ENCODE results near the gene GPR137C.
A peak's percentile ranks its signal among the peaks of the same experiment; 100 is the strongest.

The GPR137C gene, protein sequence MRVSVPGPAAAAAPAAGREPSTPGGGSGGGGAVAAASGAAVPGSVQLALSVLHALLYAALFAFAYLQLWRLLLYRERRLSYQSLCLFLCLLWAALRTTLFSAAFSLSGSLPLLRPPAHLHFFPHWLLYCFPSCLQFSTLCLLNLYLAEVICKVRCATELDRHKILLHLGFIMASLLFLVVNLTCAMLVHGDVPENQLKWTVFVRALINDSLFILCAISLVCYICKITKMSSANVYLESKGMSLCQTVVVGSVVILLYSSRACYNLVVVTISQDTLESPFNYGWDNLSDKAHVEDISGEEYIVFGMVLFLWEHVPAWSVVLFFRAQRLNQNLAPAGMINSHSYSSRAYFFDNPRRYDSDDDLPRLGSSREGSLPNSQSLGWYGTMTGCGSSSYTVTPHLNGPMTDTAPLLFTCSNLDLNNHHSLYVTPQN

GRCh38 chr14:52552063-52552988 lies at the start of gene GPR137C, which contains the start of gene TXNDC16:
Gene GPR137C (plus strand): TSS chr14:52552836. CDS start chr14:52553148, 312 bp downstream.
Gene TXNDC16 (minus strand): TSS chr14:52552505. CDS start chr14:52543557, 8,948 bp downstream.
- Mint-ChIP-seq H3K27ac (peak within 1 kb of the TSS; percentile 81), H3K4me3 (peak within 1 kb of the TSS; percentile 91), H3K4me1 (ENCODE audit: low read depth) (peaks cover 29% of the 10 kb centered on the region), H3K27me3 (ENCODE audit: low read depth) (peaks cover 28% of the 10 kb centered on the region), H3K9me3 (no peaks in the 10 kb centered on the region), H3K36me3 (ENCODE audit: low read depth) (no peaks in the 10 kb centered on the region)

DNA sequence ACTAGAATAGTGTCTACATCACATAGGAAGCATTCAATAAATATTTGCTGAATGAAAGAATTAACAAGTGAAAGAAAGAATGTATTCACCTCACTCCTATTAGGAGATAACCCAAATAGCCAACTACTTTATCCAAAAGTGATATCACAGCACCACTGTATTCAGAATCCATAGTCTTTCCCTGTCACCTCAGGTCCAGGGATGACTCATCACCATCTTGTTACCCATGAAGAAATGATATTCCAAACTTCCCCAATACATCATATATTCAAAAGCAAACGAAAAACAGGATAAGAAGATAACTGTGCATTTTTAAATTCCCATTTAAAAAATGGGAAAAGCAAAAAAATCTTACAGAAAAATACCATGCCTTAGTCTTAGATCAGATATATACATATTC lies 39.4 kb upstream of the GPR137C start:
- Mint-ChIP-seq H3K9me3 (peaks cover 1% of the 10 kb centered on the region), H3K36me3 (ENCODE audit: low read depth) (peaks cover 8% of the 10 kb centered on the region), H3K4me3 (no peak overlapping the region), H3K27me3 (ENCODE audit: low read depth) (no peaks in the 10 kb centered on the region), H3K4me1 (ENCODE audit: low read depth) (no peaks in the 10 kb centered on the region), H3K27ac (no peak overlapping the region)

DNA sequence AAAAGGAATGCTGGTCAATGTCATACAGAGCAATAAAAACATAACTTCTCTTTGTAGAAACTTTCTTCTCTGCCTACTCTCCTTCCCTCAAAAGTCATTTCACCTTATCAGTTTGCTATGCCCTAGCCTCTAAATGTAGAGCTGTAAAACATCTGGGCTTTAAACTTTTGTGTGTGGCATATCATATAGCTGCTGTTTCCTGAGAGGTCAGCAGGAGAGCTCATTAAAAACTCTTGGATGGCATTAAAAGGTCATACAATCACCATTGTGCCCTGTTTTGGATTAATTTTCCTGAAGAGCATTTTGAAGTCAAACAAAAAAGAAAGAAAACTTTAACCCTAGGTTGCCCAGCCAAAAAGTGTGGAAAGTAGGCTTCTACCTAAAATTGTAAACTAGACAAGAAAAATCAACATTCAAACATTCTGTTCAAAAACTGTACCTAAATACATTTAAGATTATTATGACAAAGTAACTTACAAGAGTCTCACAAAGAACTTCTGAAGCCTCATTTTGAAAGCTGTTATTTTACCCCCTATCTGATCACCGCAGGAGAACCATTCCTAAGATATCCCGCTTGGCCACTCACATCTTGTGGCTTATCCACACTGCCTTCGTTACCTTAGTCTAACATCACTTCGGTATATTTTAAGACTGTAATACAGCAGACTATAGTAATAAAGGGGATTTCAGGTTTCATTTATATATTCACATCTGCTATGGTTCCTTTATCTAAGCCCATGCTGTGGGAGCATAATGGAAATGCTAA lies 38.4 kb upstream of the GPR137C start:
- Mint-ChIP-seq H3K4me3 (no peak overlapping the region), H3K9me3 (no peaks in the 10 kb centered on the region), H3K27me3 (ENCODE audit: low read depth) (no peaks in the 10 kb centered on the region), H3K36me3 (ENCODE audit: low read depth) (peaks cover 4% of the 10 kb centered on the region), H3K27ac (no peak overlapping the region), H3K4me1 (ENCODE audit: low read depth) (no peaks in the 10 kb centered on the region)

- H3K27ac Mint-ChIP-seq: no peak overlapping the region
- no peak overlapping the region for H3K4me3 Mint-ChIP-seq
- H3K27me3 Mint-ChIP-seq (ENCODE audit: low read depth): no peaks in the 10 kb centered on the region
- no peaks in the 10 kb centered on the region for H3K4me1 Mint-ChIP-seq (ENCODE audit: low read depth)
- no peaks in the 10 kb centered on the region for H3K9me3 Mint-ChIP-seq
- H3K36me3 Mint-ChIP-seq (ENCODE audit: low read depth): peaks cover 7% of the 10 kb centered on the region
These were observed 30.6 kb upstream of the GPR137C start for GRCh38 chr14:52522033-52522432.

DNA sequence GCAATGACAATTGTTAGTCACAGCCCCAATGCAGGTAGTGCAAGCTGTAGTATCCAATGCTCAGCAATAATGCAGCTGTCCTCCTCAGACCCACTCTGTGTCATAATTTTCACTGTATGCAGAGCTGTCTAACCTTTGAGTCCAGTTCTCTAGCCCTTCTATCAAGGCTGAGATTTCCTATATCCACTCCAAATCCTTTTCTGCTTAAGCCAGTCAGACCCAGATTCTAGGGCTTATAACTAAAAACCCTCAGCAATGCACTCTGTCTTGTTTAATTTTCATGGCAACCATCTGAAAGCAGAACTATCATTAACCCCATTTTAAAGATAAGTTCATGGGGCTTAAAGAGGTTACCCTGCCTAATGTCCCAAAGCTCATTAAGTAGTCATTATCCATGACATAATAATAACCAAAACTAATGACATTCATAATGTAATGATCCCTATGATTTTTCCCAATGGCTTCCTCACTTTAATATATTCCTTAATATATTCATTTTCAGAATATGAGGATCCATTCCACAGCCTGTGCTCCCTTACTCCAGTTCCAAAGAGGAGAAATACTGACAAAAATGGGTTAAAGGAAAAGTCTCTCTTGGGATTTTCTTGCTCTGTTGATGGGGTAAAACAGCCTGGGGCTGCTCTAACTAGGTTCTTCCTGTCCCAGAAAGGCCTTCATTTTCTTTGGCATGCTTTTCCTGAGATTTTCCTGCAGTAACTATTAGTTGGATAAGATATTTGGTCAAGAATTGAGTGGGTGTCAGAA lies 29.9 kb upstream of the GPR137C start:
- Mint-ChIP-seq H3K9me3 (no peaks in the 10 kb centered on the region), H3K4me3 (no peak overlapping the region), H3K27me3 (ENCODE audit: low read depth) (no peaks in the 10 kb centered on the region), H3K4me1 (ENCODE audit: low read depth) (no peaks in the 10 kb centered on the region), H3K27ac (no peak overlapping the region), H3K36me3 (ENCODE audit: low read depth) (peaks cover 7% of the 10 kb centered on the region)

DNA sequence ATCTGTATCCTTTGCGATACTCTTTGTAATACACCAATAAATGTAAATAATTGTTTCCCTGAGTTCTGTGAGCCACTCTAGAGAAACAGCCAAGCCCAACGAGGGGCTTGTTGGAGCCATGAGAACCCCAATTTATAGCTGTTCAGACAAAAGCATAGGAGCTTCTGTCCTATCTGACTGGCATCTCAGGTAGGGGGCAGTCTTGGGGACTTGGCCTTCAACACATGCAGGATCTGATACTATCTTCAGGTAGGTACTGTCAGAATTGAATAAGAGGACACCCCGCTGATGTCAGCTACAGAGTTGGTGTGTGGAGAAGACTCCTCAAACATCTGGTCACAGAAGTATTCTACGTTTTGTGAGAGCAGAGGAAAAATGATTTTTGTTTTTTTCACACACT lies 25.6 kb upstream of the GPR137C start:
- H3K9me3 Mint-ChIP-seq: no peaks in the 10 kb centered on the region
- H3K4me1 Mint-ChIP-seq (ENCODE audit: low read depth): no peaks in the 10 kb centered on the region
- H3K36me3 Mint-ChIP-seq (ENCODE audit: low read depth): peaks cover 8% of the 10 kb centered on the region
- no peak overlapping the region for H3K4me3 Mint-ChIP-seq
- H3K27ac Mint-ChIP-seq: no peak overlapping the region
- H3K27me3 Mint-ChIP-seq (ENCODE audit: low read depth): no peaks in the 10 kb centered on the region

DNA sequence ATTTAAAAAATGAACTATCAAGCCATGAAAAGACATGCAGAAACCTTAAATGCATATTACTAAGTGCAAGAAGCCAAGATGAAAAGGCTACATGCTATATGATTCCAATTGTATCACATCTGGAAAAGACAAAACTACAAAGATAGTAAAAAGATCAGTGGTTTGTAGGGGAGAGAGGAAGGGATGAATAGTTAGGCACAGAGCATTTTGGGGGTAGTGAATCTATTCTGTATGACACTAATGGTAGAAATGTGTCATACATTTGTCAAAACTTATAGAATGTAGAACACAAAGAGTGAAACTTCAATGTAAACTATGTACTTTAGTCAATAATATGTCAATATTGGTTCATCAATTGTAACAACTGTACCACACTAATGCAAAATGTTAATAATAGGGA lies 21.2 kb upstream of the GPR137C start:
- Mint-ChIP-seq H3K36me3 (ENCODE audit: low read depth) (peaks cover 23% of the 10 kb centered on the region), H3K27me3 (ENCODE audit: low read depth) (no peaks in the 10 kb centered on the region), H3K4me1 (ENCODE audit: low read depth) (no peaks in the 10 kb centered on the region), H3K4me3 (no peak overlapping the region), H3K9me3 (no peaks in the 10 kb centered on the region), H3K27ac (no peak overlapping the region)

GRCh38 chr14:52536269-52536668 lies 16.4 kb upstream of the GPR137C start:
- H3K27ac Mint-ChIP-seq: no peak overlapping the region
- no peaks in the 10 kb centered on the region for H3K9me3 Mint-ChIP-seq
- no peaks in the 10 kb centered on the region for H3K27me3 Mint-ChIP-seq (ENCODE audit: low read depth)
- H3K4me3 Mint-ChIP-seq: no peak overlapping the region
- peaks cover 8% of the 10 kb centered on the region for H3K4me1 Mint-ChIP-seq (ENCODE audit: low read depth)
- H3K36me3 Mint-ChIP-seq (ENCODE audit: low read depth): peaks cover 38% of the 10 kb centered on the region

DNA sequence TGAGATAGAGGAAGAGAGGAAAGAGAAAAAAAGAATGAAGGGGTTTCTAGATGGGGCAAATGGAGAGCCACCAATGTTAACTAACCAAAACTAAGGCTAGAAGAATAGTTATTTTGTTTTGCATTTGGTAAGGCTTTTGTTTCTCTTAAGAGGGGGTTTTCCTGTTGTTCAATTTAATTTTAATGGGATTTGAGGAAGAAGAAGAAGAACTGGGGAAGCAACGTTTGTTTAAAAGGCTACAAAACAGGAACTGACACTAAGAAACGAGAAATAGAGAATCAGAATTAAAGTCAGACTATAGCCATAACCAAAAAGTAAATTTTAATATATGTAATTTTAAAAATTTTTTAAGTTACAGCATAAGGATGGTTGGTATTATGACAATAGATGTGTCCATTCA lies 14.0 kb upstream of the GPR137C start:
- Mint-ChIP-seq H3K27me3 (ENCODE audit: low read depth) (no peaks in the 10 kb centered on the region), H3K36me3 (ENCODE audit: low read depth) (peaks cover 39% of the 10 kb centered on the region), H3K4me3 (no peak overlapping the region), H3K4me1 (ENCODE audit: low read depth) (peaks cover 8% of the 10 kb centered on the region), H3K9me3 (no peaks in the 10 kb centered on the region), H3K27ac (no peak overlapping the region)

- no peaks in the 10 kb centered on the region for H3K27me3 Mint-ChIP-seq (ENCODE audit: low read depth)
- peaks cover 3% of the 10 kb centered on the region for H3K36me3 Mint-ChIP-seq (ENCODE audit: low read depth)
- H3K9me3 Mint-ChIP-seq: no peaks in the 10 kb centered on the region
- no peak overlapping the region for H3K27ac Mint-ChIP-seq
- peaks cover 14% of the 10 kb centered on the region for H3K4me1 Mint-ChIP-seq (ENCODE audit: low read depth)
- H3K4me3 Mint-ChIP-seq: no peak overlapping the region
These were observed 6.9 kb upstream of the GPR137C start for GRCh38 chr14:52545584-52546317.

GRCh38 chr14:52546318-52546670 lies 6.3 kb upstream of the GPR137C start:
- Mint-ChIP-seq H3K27ac (no peak overlapping the region), H3K9me3 (no peaks in the 10 kb centered on the region), H3K27me3 (ENCODE audit: low read depth) (no peaks in the 10 kb centered on the region), H3K4me3 (no peak overlapping the region), H3K4me1 (ENCODE audit: low read depth) (peaks cover 19% of the 10 kb centered on the region), H3K36me3 (ENCODE audit: low read depth) (peaks cover 3% of the 10 kb centered on the region)

- no peaks in the 10 kb centered on the region for H3K9me3 Mint-ChIP-seq
- H3K4me3 Mint-ChIP-seq: no peak overlapping the region
- peaks cover 25% of the 10 kb centered on the region for H3K4me1 Mint-ChIP-seq (ENCODE audit: low read depth)
- peaks cover 3% of the 10 kb centered on the region for H3K36me3 Mint-ChIP-seq (ENCODE audit: low read depth)
- no peak overlapping the region for H3K27ac Mint-ChIP-seq
- no peaks in the 10 kb centered on the region for H3K27me3 Mint-ChIP-seq (ENCODE audit: low read depth)
These were observed 5.6 kb upstream of the GPR137C start for GRCh38 chr14:52547027-52547426.

DNA sequence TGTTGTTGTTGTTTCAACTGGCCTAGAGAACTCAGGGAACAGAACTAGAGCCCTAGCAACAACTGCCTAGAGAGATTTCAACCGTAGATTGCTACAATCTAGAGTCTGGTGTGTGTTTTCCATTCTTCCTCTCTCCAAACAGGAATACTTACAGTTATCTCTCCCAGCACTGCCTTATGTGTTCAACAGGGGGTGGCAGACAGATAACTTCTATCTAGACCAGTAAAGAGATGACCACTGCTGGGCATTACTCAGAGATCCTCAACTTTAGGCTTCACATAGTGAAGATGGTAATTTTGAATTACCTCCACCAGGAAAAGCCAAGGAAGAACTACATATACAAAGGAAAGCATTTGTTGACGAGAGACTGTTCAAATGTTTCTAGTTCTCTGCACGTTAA lies 5.1 kb upstream of the GPR137C start:
- peaks cover 3% of the 10 kb centered on the region for H3K36me3 Mint-ChIP-seq (ENCODE audit: low read depth)
- H3K4me3 Mint-ChIP-seq: no peak overlapping the region
- H3K9me3 Mint-ChIP-seq: no peaks in the 10 kb centered on the region
- H3K4me1 Mint-ChIP-seq (ENCODE audit: low read depth): peaks cover 25% of the 10 kb centered on the region
- H3K27ac Mint-ChIP-seq: no peak overlapping the region
- H3K27me3 Mint-ChIP-seq (ENCODE audit: low read depth): no peaks in the 10 kb centered on the region
